GM19395 (cell line): ENCODE results near the gene BICRAL.
"Not testable (repeated sequence)": the region's sequence is repeated elsewhere in the genome, so short reads cannot be mapped to it uniquely, and the experiment has no call there.

Experiments
- ATAC-seq: cut with Tn5 transposase; IDR thresholded peaks from one replicate; pipeline ENCODE4 v1.9.1; 2021; ENCODE audit warnings: mild to moderate bottlenecking, moderate library complexity; ENCODE audit not compliant: unreplicated experiment

BICRAL gene

DNA sequence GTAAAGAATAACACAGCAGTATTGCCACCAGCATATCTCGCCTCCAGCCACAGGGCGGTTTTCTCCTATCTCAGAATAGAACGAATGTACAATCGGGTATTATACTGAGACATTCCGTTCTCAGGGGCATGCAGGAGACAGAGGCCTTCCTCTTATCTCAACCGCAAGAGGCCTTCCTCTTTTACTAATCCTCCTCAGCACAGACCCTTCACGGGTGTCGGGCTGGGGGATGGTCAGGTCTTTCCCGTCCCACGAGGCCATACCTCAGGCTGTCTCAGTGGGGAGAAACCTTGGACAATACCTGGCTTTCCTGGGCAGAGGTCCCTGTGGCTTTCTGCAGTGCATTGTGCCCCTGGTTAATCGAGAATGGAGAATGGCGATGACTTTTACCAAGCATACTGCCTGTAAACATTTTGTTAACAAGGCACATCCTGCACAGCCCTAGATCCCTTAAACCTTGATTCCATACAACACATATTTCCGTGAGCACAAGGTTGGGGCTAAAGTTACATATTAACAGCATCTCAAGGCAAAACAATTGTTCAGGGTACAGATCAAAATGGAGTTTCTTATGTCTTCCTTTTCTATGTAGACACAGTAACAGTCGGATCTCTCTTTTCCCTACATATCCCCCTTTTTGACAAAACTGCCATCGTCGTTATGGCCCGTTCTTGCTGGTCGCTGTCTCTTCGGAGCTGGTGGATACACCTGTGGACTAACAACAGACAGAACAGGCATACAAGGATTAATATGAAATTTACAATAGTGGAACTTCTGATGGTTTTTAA, 112.4 kb downstream of the BICRAL start:
- not testable (repeated sequence) for ATAC-seq

DNA sequence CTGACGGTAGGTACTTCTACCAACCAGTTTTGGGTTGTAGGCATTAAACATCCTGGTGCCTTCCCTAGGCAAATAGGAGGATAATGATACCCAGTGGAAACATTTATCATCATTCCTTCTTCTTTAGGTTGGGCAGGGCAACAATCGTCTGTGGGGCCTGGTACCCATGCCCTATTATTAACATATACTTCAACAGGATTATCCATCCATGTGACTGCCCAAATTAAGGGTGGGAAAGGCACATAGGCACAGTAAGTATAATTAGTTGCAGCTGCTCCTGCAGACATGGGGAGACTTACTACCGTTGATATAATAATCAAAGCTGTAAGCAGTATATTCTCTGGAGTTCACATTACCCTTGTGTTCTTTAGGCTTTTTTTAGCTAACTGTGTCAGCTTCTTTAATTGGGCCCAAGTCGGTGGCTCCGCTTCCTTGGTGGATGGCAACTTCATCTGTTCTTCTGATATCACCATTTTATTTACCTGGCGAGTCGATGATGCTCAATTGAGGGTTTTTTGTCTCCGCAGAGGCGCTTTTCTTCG, 114.4 kb downstream of the BICRAL start:
- ATAC-seq, result no peak

- no peak for ATAC-seq
These were observed 117.1 kb downstream of the BICRAL start for GRCh38 chr6:42898891-42899361.

DNA sequence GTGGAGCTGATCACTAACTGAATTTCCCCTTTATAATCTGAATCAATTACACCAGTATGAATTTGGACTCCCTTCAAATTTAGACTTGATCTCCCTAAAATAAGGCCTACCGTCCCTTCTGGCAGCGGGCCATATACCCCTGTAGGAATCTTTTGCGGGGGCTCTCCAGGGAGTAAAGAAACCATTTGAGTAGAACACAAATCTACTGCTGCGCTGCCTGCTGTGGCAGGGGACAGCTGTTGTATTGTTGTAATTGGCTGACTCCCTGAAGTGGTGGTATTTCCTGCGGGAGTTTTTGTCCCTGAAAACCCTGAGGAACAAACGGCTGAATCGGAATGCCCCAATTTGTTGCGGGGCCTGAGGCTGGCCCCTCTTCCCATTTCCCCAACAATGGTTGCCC, 118.0 kb downstream of the BICRAL start:
- no peak for ATAC-seq

GRCh38 chr6:42901538-42901957, 119.7 kb downstream of the BICRAL start:
- ATAC-seq, result no peak

GRCh38 chr6:42902429-42903263, 120.8 kb downstream of the BICRAL start:
- ATAC-seq, result not testable (repeated sequence)

DNA sequence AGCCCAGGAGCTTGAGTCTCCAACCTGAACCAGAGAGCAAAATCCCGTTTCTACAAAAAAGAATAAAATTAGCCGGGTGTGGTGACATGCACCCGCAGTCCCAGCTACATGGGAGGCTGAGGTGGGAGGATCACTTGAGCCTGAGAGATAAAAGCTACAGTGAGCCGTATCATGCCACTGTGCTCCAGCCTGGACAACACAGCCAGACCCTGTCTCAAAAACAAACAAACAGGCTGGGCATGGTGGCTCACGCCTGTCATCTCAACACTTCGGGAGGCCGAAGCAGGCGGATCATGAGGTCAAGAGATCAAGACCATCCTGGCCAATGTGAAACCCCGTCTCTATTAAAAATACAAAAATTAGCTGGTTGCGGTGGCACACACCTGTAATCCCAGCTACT, 122.6 kb downstream of the BICRAL start:
- ATAC-seq, result no peak

DNA sequence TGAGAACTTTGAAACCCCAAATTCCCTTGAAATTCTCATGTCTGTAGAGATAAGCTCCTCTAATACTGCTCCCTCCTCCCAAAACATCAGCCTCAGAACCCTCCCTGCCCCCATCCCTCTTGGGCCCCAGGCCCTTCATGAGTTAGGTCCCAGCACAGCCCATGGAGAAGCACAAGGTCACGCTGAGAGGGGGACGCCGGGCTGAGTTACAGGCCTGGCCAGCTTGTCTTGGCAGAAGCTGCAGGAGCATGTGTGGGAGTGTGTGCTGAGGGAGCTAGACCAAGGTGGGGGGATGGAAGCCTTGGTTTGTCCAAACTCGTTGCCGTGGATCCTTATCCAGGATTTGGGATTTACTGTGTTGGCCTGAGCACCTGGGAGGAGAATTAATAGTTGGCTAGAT, 125.5 kb downstream of the BICRAL start:
- no peak for ATAC-seq

DNA sequence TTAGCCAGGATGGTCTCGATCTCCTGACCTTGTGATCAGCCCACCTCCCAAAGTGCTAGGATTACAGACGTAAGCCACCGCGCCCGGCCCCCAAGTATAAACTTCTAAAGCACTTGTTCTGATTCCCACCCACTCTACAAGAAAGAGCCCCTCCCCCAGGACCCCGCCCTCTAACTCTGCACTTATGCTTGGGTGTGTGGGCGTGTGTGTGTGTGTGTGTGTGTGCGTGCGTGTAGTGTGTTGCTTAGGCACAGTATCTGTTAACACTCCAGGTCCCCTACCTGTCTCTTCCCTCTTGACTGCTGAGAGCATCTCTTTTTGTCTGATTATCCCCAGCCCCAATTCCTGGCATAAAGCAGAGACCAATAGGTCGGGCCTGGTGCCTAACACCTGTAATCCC, 128.0 kb downstream of the BICRAL start:
- no peak for ATAC-seq

GRCh38 chr6:42911171-42912021, 129.5 kb downstream of the BICRAL start:
- ATAC-seq, result no peak

- no peak for ATAC-seq
These were observed 132.7 kb downstream of the BICRAL start for GRCh38 chr6:42914546-42914945.

GRCh38 chr6:42915732-42916131, 133.9 kb downstream of the BICRAL start, which contains the start of gene PTCRA:
Gene PTCRA (plus strand): TSS chr6:42916053. CDS start chr6:42916070, 17 bp downstream.
- no peak for ATAC-seq

DNA sequence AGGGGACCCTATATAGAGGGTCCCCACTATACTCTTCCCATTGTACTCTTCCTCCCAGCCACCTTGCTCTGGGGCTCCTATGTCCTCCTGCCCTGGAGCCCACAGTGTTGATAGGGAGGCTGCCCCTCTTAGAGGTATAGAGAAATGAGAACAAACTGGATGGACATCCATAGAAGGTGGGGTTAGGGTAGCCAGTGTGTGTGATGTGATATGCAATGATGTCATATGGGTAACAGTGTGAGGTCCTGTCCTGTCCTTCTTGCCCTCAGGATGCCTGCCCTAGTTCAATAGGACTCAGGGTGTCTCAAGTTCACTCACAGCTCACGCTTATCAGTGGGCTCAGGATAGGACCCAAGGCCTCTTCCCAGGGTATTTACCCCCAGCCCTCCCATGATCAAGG, 134.4 kb downstream of the BICRAL start:
- no peak for ATAC-seq
